Tibial artery (tissue), 4 donors: ENCODE data around the gene C6orf89.
"Not testable (repeated sequence)": the region's sequence is repeated elsewhere in the genome, so short reads cannot be mapped to it uniquely, and the experiment has no call there.

ENCODE experiments used
- DNase-seq, 2 donors: peaks; one replicate each; pipeline ENCODE4 v3.0.0-alpha.2; 2019
- H3K27ac ChIP-seq, 2 donors: fragments of 200-600 bp; sonication (generic) in 1 of 2; 1 replicate in 1 of 2; 2 replicates in 1 of 2; pipeline ENCODE4 v1.5.1; 2018 to 2019; ENCODE audit warnings: mild to moderate bottlenecking in 1 of 2
- H3K27me3 ChIP-seq, 2 donors: fragments of 200-600 bp; sonication (generic) in 1 of 2; one replicate each; pipeline versions ENCODE4 v1.5.1 to v1.6.0; 2016 to 2019
- H3K36me3 ChIP-seq, 3 donors: fragments of 200-600 bp; sonication (generic) in 2 of 3; one replicate each; pipeline ENCODE4 v1.5.1; 2016 to 2019; ENCODE audit warnings: mild to moderate bottlenecking in 2 of 3
- H3K4me1 ChIP-seq, 4 donors: fragments of 200-600 bp; sonication (generic) in 2 of 4; 1 replicate in 3 of 4; 2 replicates in 1 of 4; pipeline ENCODE4 v1.5.1; 2016 to 2019
- H3K4me3 ChIP-seq, 2 donors: fragments of 200-600 bp; sonication (generic) in 1 of 2; 1 replicate in 1 of 2; 2 replicates in 1 of 2; pipeline ENCODE4 v1.5.1; 2018 to 2019; ENCODE audit warnings: mild to moderate bottlenecking in 2 of 2
- H3K9me3 ChIP-seq, 3 donors: fragments of 200-600 bp; sonication (generic) in 1 of 3; one replicate each; pipeline ENCODE4 v1.5.1; 2016 to 2019
- CTCF ChIP-seq, 2 experiments: fragments of 200-600 bp in 1 of 2; fragments of 450-650 bp in 1 of 2; IDR thresholded peaks; one replicate each; pipeline ENCODE4 v1.5.1; 2017 to 2019; ENCODE audit warnings: antibody characterized with exemption in 2 of 2, mild to moderate bottlenecking in 1 of 2, moderate library complexity in 1 of 2
- intact Hi-C: fragments of 100-400 bp; cut with DNase I; formaldehyde crosslinking; loops from one replicate; pipeline ENCODE4 v1.15.0; 2023; ENCODE audit warnings: low total_unique reads

C6orf89 gene

GRCh38 chr6:36890112-36890663, 4.4 kb downstream of the C6orf89 start:
- Histone ChIP-seq H3K36me3 (peaks cover 0 to 10% (median 10%) of the 10 kb centered on the region in 3 donors), H3K27ac (no peak overlapping the region), H3K4me1 (peaks cover 0 to 22% (median 16%) of the 10 kb centered on the region in 4 donors), H3K27me3 (no peaks in the 10 kb centered on the region), H3K9me3 (no peaks in the 10 kb centered on the region), H3K4me3 (no peak overlapping the region)
- intact Hi-C loops = no loop called here
- no peak for TF ChIP-seq CTCF (IDR thresholded peaks at IDR 0.05)
- no peak for DNase-seq

- H3K4me3 ChIP-seq, H3K9me3 ChIP-seq, DNase-seq, H3K27me3 ChIP-seq, intact Hi-C loops, H3K27ac ChIP-seq: not testable (repeated sequence)
- Histone ChIP-seq H3K4me1 (peaks cover 0 to 18% (median 13%) of the 10 kb centered on the region in 4 donors), H3K36me3 (peaks cover 0 to 19% (median 10%) of the 10 kb centered on the region in 3 donors)
Observed at GRCh38 chr6:36891153-36891552, 5.4 kb downstream of the C6orf89 start.

- Histone ChIP-seq H3K4me1 (no peaks in the 10 kb centered on the region), H3K27ac (no peak overlapping the region), H3K36me3 (peaks cover 4 to 32% (median 16%) of the 10 kb centered on the region in 3 donors), H3K27me3 (no peaks in the 10 kb centered on the region), H3K9me3 (no peaks in the 10 kb centered on the region), H3K4me3 (no peak overlapping the region)
- no peak for DNase-seq
- TF ChIP-seq CTCF (IDR thresholded peaks at IDR 0.05) = no peak
- intact Hi-C loops = no loop called here
Observed at GRCh38 chr6:36893976-36894932, 8.5 kb downstream of the C6orf89 start.

- no peak overlapping the region for H3K27ac ChIP-seq
- intact Hi-C loops = no loop called here
- no peaks in the 10 kb centered on the region for H3K4me1 ChIP-seq
- no peak overlapping the region for H3K4me3 ChIP-seq
- H3K36me3 ChIP-seq = peaks cover 32 to 65% (median 42%) of the 10 kb centered on the region in 3 donors
- no peak for TF ChIP-seq CTCF (IDR thresholded peaks at IDR 0.05)
- DNase-seq = no peak
- no peaks in the 10 kb centered on the region for H3K27me3 ChIP-seq
- H3K9me3 ChIP-seq = no peaks in the 10 kb centered on the region
Observed at GRCh38 chr6:36897609-36898008, 11.9 kb downstream of the C6orf89 start.

- Histone ChIP-seq H3K27me3 (no peaks in the 10 kb centered on the region), H3K4me1 (peaks cover 0 to 37% (median 30%) of the 10 kb centered on the region in 4 donors), H3K36me3 (peaks cover 39 to 49% (median 41%) of the 10 kb centered on the region in 3 donors), H3K4me3 (no peak overlapping the region), H3K9me3 (no peaks in the 10 kb centered on the region), H3K27ac (no peak overlapping the region)
- intact Hi-C loops = no loop called here
- no peak for DNase-seq
- TF ChIP-seq CTCF (IDR thresholded peaks at IDR 0.05) = no peak
Observed at GRCh38 chr6:36904114-36904513, 18.4 kb downstream of the C6orf89 start.

GRCh38 chr6:36904851-36905393, 19.2 kb downstream of the C6orf89 start:
- H3K27ac ChIP-seq = peak overlapping the region in 1 of 2 donors; percentile 48
- intact Hi-C loops = no loop called here

More at GRCh38 chr6:36904851-36905393, 19.2 kb downstream of the C6orf89 start:
- Histone ChIP-seq H3K4me1 (peaks cover 0 to 37% (median 30%) of the 10 kb centered on the region in 4 donors), H3K27me3 (no peaks in the 10 kb centered on the region), H3K4me3 (no peak overlapping the region), H3K9me3 (no peaks in the 10 kb centered on the region), H3K36me3 (peaks cover 34 to 41% (median 35%) of the 10 kb centered on the region in 3 donors)
- TF ChIP-seq CTCF (IDR thresholded peaks at IDR 0.05) = no peak
- no peak for DNase-seq
